NCI-H1048 (cell line): ENCODE results near the gene SEPHS2.
"Not testable (repeated sequence)": the region's sequence is repeated elsewhere in the genome, so short reads cannot be mapped to it uniquely, and the experiment has no call there.

ENCODE experiments used
- DNase-seq: peaks from one replicate; lab custom pipeline; 2025; lab: John Stamatoyannopoulos, UW

The SEPHS2 gene, protein sequence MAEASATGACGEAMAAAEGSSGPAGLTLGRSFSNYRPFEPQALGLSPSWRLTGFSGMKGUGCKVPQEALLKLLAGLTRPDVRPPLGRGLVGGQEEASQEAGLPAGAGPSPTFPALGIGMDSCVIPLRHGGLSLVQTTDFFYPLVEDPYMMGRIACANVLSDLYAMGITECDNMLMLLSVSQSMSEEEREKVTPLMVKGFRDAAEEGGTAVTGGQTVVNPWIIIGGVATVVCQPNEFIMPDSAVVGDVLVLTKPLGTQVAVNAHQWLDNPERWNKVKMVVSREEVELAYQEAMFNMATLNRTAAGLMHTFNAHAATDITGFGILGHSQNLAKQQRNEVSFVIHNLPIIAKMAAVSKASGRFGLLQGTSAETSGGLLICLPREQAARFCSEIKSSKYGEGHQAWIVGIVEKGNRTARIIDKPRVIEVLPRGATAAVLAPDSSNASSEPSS

GRCh38 chr16:30445408-30446202, at the start of gene SEPHS2:
Gene SEPHS2 (minus strand): TSS chr16:30445874. CDS start chr16:30445727, 147 bp downstream.
- DNase-seq, result peak; percentile 72

DNA sequence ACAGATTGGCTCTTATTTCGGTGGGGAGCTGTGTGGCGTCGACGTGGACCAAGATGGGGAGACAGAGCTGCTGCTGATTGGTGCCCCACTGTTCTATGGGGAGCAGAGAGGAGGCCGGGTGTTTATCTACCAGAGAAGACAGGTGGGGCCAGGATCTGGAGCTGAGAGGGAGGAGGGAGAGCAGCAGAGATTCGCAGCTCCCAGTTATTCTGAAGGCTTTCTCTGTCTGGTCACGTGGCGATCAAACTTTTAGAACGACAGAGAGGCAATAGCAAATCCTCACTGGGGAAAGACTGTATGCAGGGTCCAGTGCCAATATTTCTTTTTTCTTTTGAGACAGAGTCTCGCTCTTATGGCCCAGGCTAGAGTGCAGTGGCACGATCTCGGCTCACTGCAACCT, 49.0 kb upstream of the SEPHS2 start:
- DNase-seq, result no peak

DNA sequence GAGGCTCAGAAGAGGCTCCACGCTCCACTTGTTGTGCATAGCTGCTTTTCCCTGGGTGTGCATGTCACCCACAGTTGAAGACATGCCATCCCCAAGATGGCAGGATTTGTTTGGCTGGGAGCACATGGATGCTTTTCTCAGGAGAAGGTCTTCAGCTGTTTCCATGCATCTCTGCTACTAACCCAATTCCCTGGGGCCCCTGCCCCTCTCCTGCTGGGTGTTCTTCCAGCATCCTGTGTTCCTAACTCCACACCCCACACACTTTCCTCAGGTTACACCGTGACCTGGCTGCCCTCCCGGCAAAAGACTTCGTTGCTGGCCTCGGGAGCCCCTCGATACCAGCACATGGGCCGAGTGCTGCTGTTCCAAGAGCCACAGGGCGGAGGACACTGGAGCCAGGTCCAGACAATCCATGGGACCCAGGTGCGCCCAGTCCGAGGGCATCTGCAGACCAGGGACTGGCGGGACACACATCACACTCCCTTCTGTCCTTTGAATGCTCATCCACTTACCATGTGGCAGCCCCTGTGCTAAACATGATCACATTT, 48.3 kb upstream of the SEPHS2 start:
- DNase-seq, result no peak

GRCh38 chr16:30491744-30492308, 46.2 kb upstream of the SEPHS2 start:
- no peak for DNase-seq

DNA sequence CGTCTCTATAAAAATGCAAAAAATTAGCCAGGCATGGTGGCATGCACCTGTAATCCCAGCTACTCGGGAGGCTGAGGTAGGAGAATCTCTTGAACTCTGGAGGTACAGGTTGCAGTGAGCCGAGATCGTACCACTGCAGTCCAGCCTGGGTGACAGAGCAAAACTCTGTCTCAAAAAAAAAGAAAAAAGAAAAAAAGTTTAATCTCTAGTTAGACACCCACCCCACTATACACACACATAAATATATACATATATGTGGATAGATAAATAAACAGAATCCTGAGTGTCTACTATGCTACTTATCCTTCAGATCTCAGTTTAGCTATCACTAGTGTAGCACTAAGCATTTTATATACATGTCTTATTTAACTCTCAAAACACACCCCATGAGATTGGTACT, 45.6 kb upstream of the SEPHS2 start:
- DNase-seq, result no peak

- DNase-seq, result no peak
Measured at GRCh38 chr16:30490210-30490609, 44.5 kb upstream of the SEPHS2 start.

DNA sequence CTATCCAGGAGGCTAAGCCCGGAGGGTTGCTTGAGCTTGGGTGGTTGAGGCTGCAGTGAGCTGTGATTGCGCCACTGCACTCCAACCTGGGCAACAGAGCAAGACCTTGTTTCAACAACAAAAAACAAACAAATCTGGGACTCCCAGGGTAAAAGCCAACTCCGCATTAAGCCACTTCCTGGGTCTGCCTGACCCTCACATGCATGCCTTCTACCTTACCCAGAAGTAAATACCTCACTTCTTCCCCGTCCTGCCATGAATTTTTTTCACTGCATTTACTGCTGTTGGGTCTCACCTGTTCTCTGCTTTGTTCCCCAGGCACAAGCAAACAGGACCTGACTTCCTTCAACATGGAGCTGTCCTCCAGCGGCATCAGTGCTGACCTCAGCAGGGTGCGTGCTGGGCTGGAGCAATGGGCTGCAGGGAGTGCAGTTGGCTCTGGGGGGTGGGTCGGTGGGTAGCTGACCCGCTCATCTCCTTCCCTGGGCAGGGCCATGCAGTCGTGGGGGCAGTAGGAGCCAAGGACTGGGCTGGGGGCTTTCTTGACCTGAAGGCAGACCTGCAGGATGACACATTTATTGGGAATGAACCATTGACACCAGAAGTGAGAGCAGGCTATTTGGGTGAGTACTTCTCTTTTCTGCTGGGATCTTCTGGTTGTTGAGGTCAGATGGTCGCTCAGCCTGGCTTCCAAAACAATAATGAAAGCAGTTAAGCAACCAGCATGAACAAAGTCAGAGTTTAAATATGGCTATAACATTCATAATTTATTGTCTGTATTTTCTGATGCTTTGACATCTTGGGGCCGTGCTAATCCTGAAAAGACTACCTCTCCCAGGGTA, 43.3 kb upstream of the SEPHS2 start:
- DNase-seq, result no peak

DNA sequence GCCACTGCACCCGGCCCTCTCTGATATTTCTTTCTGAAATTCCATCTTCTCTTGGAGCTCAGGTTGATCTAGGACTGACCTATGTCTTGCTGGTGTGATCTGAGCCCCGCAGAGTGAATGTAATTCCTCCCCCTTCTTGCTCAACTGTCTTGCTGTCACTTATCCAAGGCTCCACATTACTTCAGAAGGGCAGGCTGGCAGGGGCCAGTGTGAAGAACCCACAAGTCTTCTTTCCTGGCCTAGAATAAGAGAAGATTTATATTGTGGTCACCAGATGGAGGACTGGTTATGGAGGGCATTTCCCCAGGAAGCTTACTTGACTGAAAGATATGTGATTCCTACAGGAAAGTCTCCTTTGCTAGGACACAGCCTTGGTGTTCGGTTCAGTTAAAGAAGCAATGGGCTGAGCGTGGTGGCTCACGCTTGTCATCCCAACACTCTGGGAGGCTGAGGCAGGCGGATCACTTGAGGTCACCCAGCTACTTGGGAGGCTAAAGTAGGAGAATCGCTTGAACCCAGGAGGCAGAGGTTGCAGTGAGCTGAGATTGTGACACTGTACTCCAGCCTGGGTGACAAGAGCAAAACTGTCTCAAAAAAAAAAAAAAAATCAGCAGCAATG, 40.3 kb upstream of the SEPHS2 start:
- DNase-seq, result no peak

DNA sequence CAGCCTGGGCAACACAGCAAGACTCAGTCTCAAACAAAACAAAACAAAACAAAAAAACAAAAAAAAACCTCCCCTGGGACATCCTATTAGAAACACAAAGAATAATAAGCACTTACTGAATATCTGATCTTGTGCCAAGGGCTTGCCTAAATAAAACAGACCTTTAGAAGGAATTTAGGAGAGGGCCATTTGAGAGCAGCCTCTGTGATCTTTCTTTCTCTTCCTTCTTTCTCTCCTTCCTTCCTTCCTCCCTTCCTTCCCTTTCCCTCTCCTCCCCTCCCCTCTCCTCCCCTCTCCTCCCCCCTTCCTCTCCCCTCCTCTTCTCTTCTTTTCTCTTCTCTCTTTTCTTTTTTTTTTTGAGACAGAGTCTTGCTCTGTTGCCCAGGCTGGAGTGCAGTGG, 39.2 kb upstream of the SEPHS2 start:
- no peak for DNase-seq

GRCh38 chr16:30482366-30482765, 36.7 kb upstream of the SEPHS2 start:
- DNase-seq, result no peak

DNA sequence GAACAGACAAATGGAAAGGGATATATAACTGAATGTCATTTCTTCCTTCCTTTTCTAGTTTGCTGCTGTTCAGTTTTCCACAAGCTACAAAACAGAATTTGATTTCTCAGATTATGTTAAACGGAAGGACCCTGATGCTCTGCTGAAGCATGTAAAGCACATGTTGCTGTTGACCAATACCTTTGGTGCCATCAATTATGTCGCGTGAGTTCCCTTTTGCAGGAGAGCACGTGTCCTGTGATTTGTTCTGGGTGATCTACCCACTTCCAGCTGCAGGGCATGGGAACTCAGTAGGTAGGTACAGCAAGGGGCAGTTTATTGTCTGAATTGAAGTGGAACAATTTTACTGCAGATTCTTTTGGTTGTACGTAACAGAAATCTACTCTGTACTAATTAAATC, 35.7 kb upstream of the SEPHS2 start:
- DNase-seq, result no peak

- DNase-seq, result no peak
Measured at GRCh38 chr16:30478766-30479478, 33.2 kb upstream of the SEPHS2 start.

- DNase-seq, result not testable (repeated sequence)
Measured at GRCh38 chr16:30477773-30478172, 32.1 kb upstream of the SEPHS2 start.

DNA sequence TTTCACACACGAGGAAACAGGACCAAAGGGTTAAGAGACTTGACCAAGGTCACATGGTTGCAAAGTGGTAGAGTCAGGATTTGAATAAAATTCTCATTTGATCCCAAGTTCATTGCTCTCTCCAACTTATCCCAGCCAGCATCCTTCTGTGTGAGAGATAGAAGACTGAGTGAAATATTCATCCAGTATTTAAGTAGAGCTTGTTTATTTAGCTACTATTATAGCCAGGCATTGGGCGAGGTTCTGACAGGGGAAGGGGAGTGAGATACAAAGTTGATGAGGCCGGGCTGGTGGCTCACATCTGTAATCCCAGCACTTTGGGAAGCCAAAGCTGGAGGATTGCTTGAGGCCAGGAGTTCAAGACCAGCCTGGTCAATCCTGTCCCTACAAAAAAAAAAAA, 31.3 kb upstream of the SEPHS2 start:
- DNase-seq, result no peak

- DNase-seq, result no peak
Measured at GRCh38 chr16:30474684-30475083, 29.0 kb upstream of the SEPHS2 start.

DNA sequence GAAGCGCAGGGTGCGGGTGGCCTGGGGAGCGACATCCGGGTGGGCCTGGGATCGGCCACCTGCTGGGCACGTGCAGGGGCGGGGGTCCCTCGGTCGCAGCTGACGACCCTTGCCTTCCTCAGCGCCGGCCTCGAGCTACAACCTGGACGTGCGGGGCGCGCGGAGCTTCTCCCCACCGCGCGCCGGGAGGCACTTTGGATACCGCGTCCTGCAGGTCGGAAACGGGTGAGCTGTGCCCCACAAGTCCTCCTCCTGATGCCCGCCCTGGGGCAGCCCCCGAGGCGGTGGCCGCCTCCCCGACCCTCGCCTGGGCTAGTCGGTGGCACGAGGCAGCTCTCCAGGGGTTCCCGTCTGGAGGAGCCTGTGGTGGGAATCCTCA, 28.4 kb upstream of the SEPHS2 start:
- no peak for DNase-seq

DNA sequence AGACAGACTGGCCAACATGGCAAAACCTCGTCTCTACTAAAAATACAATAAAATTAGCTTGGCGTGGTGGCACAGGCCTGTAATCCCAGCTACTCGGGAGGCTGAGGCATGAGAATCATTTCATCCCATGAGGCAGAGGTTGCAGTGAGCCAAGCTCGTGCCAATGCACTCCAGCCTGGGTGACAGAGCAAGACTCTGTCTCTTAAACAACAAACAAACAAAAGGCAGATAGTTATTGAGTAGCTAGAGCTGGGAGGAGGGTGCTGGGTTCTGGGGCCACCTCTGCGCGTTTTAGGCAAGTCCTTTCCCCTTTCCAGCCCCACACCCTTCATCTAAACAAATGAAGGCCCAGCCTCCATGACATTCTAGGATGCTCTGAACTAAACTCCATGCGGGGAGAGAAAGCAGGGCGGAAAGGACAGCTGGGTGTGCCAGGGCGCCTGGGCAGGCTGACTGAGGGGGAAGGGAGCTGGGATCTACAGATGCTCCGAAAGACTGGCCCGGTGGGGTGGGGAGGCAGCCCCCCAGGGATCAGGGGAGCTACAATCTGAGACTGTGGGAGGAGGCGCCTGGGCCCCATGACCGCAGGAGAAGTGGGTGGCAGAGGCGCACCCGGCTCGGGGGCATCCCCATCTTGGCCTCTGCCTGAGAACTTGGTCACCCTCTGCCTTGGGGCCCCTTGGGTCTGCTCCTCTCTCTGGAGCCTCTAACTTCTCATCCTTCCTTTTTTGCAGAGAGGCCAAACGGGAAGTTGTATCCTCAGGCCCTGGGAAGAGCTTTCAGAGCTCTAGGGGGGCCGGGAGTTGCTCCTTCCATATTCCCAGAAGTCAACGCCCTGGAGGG, 27.8 kb upstream of the SEPHS2 start:
- no peak for DNase-seq

- no peak for DNase-seq
Measured at GRCh38 chr16:30472328-30472942, 26.8 kb upstream of the SEPHS2 start, which contains the start of gene ITGAL. Gene ITGAL (plus strand): TSS chr16:30472742. CDS start chr16:30472838, 96 bp downstream.

GRCh38 chr16:30470632-30470995, 24.9 kb upstream of the SEPHS2 start:
- DNase-seq, result no peak
